ENCODE measurements around the gene MLYCD.

The MLYCD gene

GRCh38 chr16:83955218-83956130, 56.6 kb downstream of the MLYCD start:
- DNase-seq (ENCODE audit: low spot score) = no peak
- POLR2A ChIA-PET (ENCODE audit: low non-redundant PET) = no interaction called here
- H3K27ac ChIP-seq = peak overlapping the region; percentile 41; the same call in 1 of the 2 replicates
- CTCF ChIA-PET = interaction anchor here (0.5 to 1.4 kb wide), 4 partner anchors 16 to 368 kb away, joined by 3 to 10 read pairs (median 6); partner anchors contain the start of gene SLC38A8
- no peak for TF ChIP-seq CTCF (conservative IDR thresholded peaks at IDR 0.05; ENCODE audit: low read depth)

GRCh38 chr16:83956336-83957289, 57.7 kb downstream of the MLYCD start:
- TF ChIP-seq CTCF (conservative IDR thresholded peaks at IDR 0.05; ENCODE audit: low read depth) = peak; percentile 89
- POLR2A ChIA-PET (ENCODE audit: low non-redundant PET) = no interaction called here
- H3K27ac ChIP-seq = 0 out of 2 replicates have a peak overlapping the region, but pooled peaks have one; percentile 8
- DNase-seq (ENCODE audit: low spot score) = peak; percentile 61
- CTCF ChIA-PET = interaction anchor here (0.6 to 1.5 kb wide), 15 partner anchors 9 to 313 kb away, joined by 3 to 11 read pairs (median 4); partner anchors contain the start of gene SLC38A8

DNA sequence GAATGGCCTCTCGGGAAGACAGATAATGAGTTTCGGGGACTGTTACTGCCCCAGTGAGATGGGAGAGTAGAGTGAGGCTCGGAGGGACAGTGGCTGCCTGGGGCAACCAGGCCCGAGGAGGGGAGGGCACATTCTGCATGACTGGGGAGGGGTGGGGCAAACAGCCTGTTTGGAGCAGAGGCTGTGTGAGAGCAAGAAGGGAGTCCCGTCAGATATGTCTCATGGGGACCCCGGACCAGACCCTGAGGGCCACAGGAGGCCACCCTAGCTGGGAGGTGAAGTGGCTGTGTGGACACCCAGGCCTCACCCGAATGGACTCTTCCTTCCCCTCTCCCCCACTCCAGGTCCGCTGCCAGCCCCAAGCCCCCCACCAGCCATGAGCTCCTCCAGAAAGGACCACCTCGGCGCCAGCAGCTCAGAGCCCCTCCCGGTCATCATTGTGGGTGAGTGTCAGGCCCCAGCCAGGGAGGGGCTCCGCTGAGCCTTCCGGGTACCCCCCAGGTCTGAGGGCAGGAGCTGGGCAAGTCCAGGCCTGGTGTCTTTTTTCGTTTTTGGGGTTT, 58.5 kb downstream of the MLYCD start:
- CTCF ChIA-PET = interaction anchor here (0.6 to 1.5 kb wide), 11 partner anchors 9 to 122 kb away, joined by 3 to 11 read pairs (median 5); partner anchors contain the start of gene SLC38A8
- no peak overlapping the region for H3K27ac ChIP-seq
- no peak for TF ChIP-seq CTCF (conservative IDR thresholded peaks at IDR 0.05; ENCODE audit: low read depth)
- POLR2A ChIA-PET (ENCODE audit: low non-redundant PET) = interaction anchor here (0.5 to 0.6 kb wide), 2 partner anchors 85 to 218 kb away, joined by 3 read pairs; partner anchors contain the start of gene SLC38A8
- DNase-seq (ENCODE audit: low spot score) = no peak

GRCh38 chr16:83958137-83958845, 59.4 kb downstream of the MLYCD start:
- ChIA-PET POLR2A (ENCODE audit: low non-redundant PET) (interaction anchor here (0.5 to 0.6 kb wide), 2 partner anchors 84 to 217 kb away, joined by 3 read pairs; partner anchors contain the start of gene SLC38A8), CTCF (interaction anchor here (0.6 to 0.9 kb wide), 3 partner anchors 8 to 86 kb away, joined by 3 to 4 read pairs (median 3); no protein-coding TSS in a partner anchor)
- DNase-seq (ENCODE audit: low spot score) = no peak
- H3K27ac ChIP-seq = no peak overlapping the region
- TF ChIP-seq CTCF (conservative IDR thresholded peaks at IDR 0.05; ENCODE audit: low read depth) = no peak

DNA sequence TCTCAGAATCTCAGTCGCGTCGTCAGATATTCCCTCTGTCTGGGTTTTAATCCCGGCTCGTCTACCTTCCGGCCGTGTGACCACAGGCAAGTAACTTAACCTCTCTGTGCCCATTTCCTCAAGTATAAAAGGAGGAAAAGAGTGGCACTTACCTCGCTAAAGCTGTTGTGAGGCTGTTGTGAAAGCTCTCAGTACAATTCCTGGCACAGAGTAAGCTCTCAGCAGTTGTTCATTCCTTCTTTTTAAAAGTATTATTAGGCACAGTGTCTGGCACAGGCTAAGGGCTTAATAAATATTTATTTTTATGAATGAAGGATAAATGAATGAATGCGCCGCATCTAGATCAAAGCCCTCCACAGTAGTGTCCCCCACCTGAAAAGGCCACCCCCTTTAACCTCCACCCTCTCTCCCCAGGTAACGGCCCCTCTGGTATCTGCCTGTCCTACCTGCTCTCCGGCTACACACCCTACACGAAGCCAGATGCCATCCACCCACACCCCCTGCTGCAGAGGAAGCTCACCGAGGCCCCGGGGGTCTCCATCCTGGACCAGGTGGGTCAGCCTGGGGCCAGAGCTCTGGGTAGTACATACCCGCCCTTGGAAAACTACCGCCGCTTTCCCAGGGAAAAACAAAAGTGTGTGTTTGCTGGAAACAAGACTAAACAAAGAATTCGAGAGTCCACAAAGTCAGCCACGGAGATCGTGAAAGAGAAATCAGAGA, 60.1 kb downstream of the MLYCD start:
- DNase-seq (ENCODE audit: low spot score) = no peak
- H3K27ac ChIP-seq = no peak overlapping the region
- TF ChIP-seq CTCF (conservative IDR thresholded peaks at IDR 0.05; ENCODE audit: low read depth) = no peak
- ChIA-PET POLR2A (ENCODE audit: low non-redundant PET) (no interaction called here), CTCF (no interaction called here)

Measured in RWPE1 (cell line).